WERI-Rb-1 (cell line): ENCODE measurements around the gene FGG.

ENCODE experiments used
- DNase-seq: peaks from one replicate; pipeline ENCODE4 v3.0.0-alpha.2; 2020
- H3K27ac ChIP-seq: fragments of 250-450 bp; sonication (Bioruptor Pico); 2 replicates; pipeline ENCODE4 v1.5.1; 2020; ENCODE audit warnings: mild to moderate bottlenecking, moderate library complexity
- H3K27me3 ChIP-seq: fragments of 250-450 bp; sonication (Bioruptor Pico); 2 replicates; pipeline ENCODE4 v1.5.1; 2021; ENCODE audit warnings: mild to moderate bottlenecking, low read depth, moderate library complexity; ENCODE audit not compliant: insufficient read depth, severe bottlenecking
- H3K36me3 ChIP-seq: fragments of 250-450 bp; sonication (Bioruptor Pico); 2 replicates; pipeline ENCODE4 v1.5.1; 2020; ENCODE audit warnings: mild to moderate bottlenecking, moderate library complexity
- H3K4me3 ChIP-seq: 2 replicates; pipeline ENCODE4 v1.5.1; 2011; ENCODE audit warnings: low read depth, mild to moderate bottlenecking, control low read depth, low read length
- H3K9me3 ChIP-seq: fragments of 250-450 bp; sonication (Bioruptor Pico); 2 replicates; pipeline ENCODE4 v1.5.1; 2021; ENCODE audit warnings: mild to moderate bottlenecking, moderate library complexity; ENCODE audit not compliant: severe bottlenecking
- TF ChIP-seq, protein P1 (sequence below): IDR thresholded peaks from 2 replicates; pipeline ENCODE4 v1.5.1; 2011; ENCODE audit warnings: low read depth, mild to moderate bottlenecking, control low read depth, inconsistent platforms, low read length

Gene FGG

DNA sequence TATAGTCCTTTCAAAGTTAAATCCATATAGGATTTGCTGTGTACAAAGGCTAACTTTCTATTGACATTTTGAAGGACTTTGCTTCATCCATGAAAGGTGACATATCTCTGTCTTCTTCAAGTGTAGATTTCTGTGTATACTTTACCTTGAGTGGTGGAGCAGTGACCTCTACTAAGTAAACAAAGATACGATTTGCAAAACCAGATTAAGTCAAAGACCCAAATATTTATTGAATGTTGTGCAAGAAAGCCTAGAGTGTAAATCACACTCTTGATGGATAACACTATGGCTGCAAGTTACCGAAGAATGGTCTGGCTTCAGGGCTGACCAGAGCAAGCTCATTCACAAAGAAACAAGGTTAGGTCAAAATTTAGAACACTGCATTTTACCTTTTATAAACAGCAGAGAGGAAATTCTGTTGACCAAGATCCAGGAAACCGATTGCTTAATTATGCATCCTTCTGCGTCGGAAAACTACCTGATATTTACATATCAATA is 5.4 kb upstream of the FGG start:
- Histone ChIP-seq H3K27me3 (peaks cover 8% of the 10 kb centered on the region), H3K36me3 (no peaks in the 10 kb centered on the region), H3K9me3 (no peaks in the 10 kb centered on the region), H3K4me3 (no peak overlapping the region), H3K27ac (no peak overlapping the region)
- TF ChIP-seq, protein P1, sequence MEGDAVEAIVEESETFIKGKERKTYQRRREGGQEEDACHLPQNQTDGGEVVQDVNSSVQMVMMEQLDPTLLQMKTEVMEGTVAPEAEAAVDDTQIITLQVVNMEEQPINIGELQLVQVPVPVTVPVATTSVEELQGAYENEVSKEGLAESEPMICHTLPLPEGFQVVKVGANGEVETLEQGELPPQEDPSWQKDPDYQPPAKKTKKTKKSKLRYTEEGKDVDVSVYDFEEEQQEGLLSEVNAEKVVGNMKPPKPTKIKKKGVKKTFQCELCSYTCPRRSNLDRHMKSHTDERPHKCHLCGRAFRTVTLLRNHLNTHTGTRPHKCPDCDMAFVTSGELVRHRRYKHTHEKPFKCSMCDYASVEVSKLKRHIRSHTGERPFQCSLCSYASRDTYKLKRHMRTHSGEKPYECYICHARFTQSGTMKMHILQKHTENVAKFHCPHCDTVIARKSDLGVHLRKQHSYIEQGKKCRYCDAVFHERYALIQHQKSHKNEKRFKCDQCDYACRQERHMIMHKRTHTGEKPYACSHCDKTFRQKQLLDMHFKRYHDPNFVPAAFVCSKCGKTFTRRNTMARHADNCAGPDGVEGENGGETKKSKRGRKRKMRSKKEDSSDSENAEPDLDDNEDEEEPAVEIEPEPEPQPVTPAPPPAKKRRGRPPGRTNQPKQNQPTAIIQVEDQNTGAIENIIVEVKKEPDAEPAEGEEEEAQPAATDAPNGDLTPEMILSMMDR = no peak
- no peak for DNase-seq

DNA sequence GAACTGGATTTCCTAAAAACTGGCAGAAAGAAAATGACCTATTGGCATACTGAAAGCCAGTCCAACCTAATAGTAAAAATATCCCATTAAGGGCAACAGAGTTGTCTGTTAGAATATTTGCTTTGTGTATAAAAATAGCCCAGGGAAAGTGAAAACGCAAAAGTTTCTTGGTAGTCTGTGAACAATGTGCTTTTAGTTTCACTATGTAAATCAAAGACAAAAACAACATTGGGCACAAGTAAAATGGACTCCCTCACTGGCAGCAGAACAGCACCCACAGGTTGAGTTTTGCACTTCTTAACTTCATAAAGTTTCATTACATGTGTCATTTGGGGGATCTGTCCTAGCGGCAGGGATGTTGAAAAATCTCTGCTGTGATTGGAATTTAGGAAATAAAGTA is 4.3 kb upstream of the FGG start:
- H3K27ac ChIP-seq = no peak overlapping the region
- no peak for DNase-seq
- peaks cover 8% of the 10 kb centered on the region for H3K27me3 ChIP-seq
- H3K36me3 ChIP-seq = no peaks in the 10 kb centered on the region
- TF ChIP-seq, protein P1 = no peak
- H3K9me3 ChIP-seq = no peaks in the 10 kb centered on the region
- H3K4me3 ChIP-seq = no peak overlapping the region

DNA sequence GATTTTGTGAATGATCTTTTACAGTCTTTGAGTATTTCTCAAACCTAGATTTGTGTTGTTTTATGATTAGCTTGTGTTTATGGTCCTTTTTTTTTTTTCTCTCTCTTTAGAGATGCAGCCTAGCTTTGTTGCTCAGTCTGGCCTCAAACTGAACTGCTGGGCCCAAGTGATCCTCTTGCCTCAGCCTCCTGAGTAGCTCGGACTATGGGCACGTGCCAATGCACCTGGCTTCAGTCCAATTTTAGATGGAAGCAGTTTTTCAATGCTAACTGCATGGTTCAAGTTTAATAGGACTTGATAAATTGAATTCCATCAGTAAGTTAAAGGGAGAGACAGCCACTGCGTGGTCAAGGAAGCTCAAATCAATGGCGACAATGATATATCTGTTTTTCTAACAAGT is 3.8 kb upstream of the FGG start:
- peaks cover 8% of the 10 kb centered on the region for H3K27me3 ChIP-seq
- H3K9me3 ChIP-seq = no peaks in the 10 kb centered on the region
- no peaks in the 10 kb centered on the region for H3K36me3 ChIP-seq
- no peak overlapping the region for H3K4me3 ChIP-seq
- no peak for DNase-seq
- TF ChIP-seq, protein P1 = no peak
- no peak overlapping the region for H3K27ac ChIP-seq

DNA sequence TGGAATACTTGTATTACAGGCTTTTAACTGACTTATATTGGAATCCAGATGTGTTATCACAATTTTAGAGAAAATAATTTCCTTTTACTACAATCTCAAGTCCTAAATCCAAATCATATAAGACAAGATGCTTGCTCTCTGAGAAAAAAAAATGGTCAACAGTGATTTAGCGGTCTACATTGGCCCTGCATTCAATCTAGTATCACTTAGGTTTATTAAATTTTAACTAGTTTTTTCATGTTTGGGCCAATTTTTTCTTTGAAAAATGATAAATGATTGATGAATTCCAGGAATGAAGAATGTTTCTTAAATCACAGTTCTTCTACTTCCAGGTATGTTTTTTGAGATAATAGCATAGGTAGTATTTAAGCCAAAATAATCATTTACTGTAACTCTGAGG is 2.8 kb upstream of the FGG start:
- no peaks in the 10 kb centered on the region for H3K36me3 ChIP-seq
- H3K27me3 ChIP-seq = no peaks in the 10 kb centered on the region
- no peak overlapping the region for H3K4me3 ChIP-seq
- H3K27ac ChIP-seq = no peak overlapping the region
- no peaks in the 10 kb centered on the region for H3K9me3 ChIP-seq
- DNase-seq = no peak
- TF ChIP-seq, protein P1 = no peak

DNA sequence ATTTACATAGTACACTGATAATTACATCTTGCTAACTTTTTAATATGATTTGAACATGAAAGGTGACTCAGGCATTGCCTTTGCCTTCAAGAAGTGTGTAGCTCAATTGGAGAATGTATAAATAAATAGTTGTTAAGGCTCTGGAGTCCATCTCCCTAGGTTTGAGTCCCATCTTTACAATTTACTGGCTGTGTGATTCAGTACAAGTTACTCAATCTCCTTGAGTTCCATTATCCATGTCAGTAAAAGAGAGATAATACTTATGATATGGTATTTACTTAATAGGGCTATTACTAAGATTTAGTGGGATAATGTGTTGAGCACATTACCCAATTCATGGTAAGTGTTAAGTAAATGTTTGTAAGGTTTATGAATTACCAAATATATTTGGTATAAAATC is 1.9 kb upstream of the FGG start:
- TF ChIP-seq, protein P1 = no peak

DNA sequence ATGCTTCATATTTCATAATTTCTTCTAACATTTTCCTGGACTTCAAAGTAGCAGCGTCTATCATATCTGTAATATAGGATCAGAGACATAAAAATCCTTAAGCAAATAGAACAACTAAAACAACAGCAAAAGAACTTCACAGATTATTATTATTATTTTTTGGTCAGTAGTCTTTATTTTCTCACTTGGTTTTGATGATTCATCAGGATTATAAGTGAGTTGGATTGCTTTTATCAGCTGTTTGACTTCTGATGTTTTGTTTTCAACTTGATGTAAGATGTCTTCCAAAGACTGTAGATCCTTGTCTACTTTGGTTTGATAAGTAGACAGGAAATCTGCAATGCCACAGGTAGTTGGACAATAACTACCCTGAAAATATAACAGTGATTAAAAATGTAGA is 623 bp downstream of the FGG start:
- TF ChIP-seq, protein P1 = no peak
- no peaks in the 10 kb centered on the region for H3K9me3 ChIP-seq
- no peaks in the 10 kb centered on the region for H3K36me3 ChIP-seq
- no peaks in the 10 kb centered on the region for H3K27me3 ChIP-seq
- H3K4me3 ChIP-seq = no peak overlapping the region
- no peak for DNase-seq
- no peak overlapping the region for H3K27ac ChIP-seq

More for the DNA sequence above, 1.9 kb upstream of the FGG start:
- H3K9me3 ChIP-seq = no peaks in the 10 kb centered on the region
- no peaks in the 10 kb centered on the region for H3K27me3 ChIP-seq
- H3K4me3 ChIP-seq = no peak overlapping the region
- H3K27ac ChIP-seq = no peak overlapping the region
- H3K36me3 ChIP-seq = no peaks in the 10 kb centered on the region
- no peak for DNase-seq
